WI38 (cell line): ENCODE measurements around the gene DNAH8.
"Not testable (repeated sequence)": the region's sequence is repeated elsewhere in the genome, so short reads cannot be mapped to it uniquely, and the experiment has no call there.

Experiments used
- H3K4me3 ChIP-seq: 2 replicates; pipeline ENCODE4 v1.5.1; 2011; ENCODE audit warnings: low read depth, mild to moderate bottlenecking, control low read depth, low read length
- CTCF ChIP-seq: IDR thresholded peaks from 2 replicates; pipeline ENCODE4 v1.5.1; 2012; ENCODE audit warnings: low read depth, mild to moderate bottlenecking, control low read depth, low read length

Gene DNAH8

GRCh38 chr6:38915205-38915925 is 200.3 kb downstream of the DNAH8 start:
- no peak overlapping the region for H3K4me3 ChIP-seq
- TF ChIP-seq CTCF, result no peak

GRCh38 chr6:38921540-38921939 is 206.4 kb downstream of the DNAH8 start:
- not testable (repeated sequence) for H3K4me3 ChIP-seq

DNA sequence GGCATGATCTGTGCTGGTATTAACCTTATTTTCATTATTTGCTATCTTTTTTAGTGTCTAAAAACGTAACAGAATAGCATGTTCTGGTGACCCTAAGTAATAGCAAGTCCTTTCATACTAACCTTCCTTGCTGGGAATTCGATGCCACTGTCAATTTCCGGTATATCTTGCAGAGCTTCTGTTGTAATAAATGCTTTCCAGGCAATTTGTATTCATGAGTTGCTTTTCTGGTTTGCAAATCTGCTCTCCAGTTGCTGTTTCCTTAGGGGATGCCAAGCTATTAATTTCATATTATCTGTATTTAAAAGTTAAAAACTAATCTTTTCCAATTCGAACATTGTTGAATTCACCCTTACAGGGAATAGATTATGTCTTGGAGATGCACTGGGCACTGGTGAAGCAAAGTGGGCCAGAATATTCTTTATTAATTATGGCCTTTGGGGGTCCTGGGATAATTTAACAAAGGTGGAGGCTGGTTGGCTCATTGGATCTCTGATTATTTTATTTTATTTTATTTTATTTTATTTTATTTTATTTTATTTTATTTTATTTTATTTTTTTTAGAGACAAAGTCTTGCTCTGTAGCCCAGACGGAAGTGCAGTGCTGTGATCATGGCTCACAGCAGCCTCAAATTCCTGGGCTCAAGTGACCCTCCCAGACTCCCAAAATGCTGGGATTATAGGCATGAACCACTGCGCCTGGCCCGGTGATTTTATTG is 209.8 kb downstream of the DNAH8 start:
- no peak for TF ChIP-seq CTCF
- H3K4me3 ChIP-seq, result no peak overlapping the region

- H3K4me3 ChIP-seq, result no peak overlapping the region
- TF ChIP-seq CTCF, result no peak
Measured at GRCh38 chr6:38929560-38929959, 214.4 kb downstream of the DNAH8 start.

GRCh38 chr6:38933426-38933825 is 218.3 kb downstream of the DNAH8 start:
- H3K4me3 ChIP-seq, result no peak overlapping the region
- TF ChIP-seq CTCF, result no peak

DNA sequence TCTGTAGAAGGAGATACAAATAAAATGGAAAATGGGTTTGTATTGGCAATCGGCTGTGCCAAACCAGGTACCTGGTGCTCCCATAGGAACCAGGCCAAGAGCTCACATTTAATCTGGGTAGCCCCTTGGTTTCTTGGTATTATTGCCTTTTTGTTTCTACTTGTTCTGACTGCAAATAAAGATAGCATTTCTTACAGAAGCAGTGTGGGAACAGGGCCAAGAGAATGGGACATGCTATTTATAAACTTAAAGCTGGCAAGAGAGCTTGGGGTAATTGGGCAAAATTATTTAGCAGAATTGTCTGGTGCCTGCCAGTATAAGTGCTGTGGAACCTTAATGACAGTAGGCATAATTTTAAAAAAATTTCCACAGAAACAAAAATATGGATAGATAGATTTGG is 219.9 kb downstream of the DNAH8 start:
- no peak for TF ChIP-seq CTCF

DNA sequence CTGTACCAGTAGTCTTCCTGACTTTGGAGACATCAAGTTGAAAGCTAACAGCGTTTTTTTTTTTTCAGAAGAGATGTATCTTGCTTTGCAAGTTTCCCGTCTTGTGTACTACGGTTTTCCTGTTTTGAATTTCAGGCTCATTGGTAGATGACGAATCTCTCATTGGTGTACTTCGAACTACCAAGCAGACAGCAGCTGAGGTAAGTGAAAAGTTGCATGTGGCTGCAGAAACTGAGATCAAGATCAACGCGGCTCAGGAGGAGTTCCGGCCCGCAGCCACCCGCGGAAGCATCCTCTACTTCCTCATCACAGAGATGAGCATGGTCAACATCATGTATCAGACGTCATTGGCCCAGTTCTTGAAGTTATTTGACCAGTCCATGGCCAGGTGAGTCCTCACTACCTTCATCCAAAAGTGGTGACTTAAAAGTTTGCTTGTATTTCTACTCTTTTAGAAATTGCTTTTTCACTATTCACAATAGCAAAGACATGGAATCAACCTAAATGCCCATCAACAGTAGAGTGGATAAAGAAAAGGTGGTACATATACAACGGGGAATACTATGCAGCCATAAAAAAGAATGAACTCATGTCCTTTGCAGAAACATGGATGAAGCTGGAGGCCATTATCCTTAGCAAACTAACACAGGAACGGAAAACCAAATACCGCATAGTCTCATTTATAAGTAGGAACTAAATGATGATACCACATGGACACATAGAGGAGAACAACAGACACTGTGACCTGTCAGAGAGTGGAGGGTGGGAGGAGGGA is 222.9 kb downstream of the DNAH8 start:
- no peak for TF ChIP-seq CTCF
- no peak overlapping the region for H3K4me3 ChIP-seq

More for the DNA sequence above, 219.9 kb downstream of the DNAH8 start:
- no peak overlapping the region for H3K4me3 ChIP-seq
